ENCODE results near the gene KIN.
A peak's percentile ranks its signal among the peaks of the same experiment; 100 is the strongest.
"Not testable (repeated sequence)": the region's sequence is repeated elsewhere in the genome, so short reads cannot be mapped to it uniquely, and the experiment has no call there.

The KIN gene

DNA sequence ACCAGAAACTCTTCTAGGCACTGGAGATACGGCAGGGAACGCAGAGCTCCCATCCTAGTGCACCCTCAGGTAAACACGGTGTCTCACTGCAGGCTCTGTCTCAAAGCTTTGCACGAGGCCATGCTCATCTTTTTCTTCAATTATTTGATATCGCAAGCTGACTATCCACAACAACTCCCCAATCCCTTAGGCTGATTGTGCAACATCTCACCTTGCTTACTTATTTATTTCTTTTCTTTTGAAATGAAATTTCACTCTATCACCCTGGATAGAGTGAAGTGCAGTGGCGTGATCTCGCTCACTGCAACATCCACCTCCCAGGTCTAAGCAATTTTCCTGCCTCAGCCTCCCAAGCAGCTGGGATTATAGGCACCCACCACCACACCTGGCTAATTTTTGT lies 72.3 kb downstream of the KIN start:
- no peak for ATAC-seq
- H3K27me3 Mint-ChIP-seq = peaks cover 6% of the 10 kb centered on the region
- no peak overlapping the region for H3K27ac Mint-ChIP-seq
- H3K4me3 Mint-ChIP-seq = no peak overlapping the region
- no peaks in the 10 kb centered on the region for H3K9me3 Mint-ChIP-seq
- DNase-seq = no peak
- H3K4me1 Mint-ChIP-seq = no peaks in the 10 kb centered on the region

DNA sequence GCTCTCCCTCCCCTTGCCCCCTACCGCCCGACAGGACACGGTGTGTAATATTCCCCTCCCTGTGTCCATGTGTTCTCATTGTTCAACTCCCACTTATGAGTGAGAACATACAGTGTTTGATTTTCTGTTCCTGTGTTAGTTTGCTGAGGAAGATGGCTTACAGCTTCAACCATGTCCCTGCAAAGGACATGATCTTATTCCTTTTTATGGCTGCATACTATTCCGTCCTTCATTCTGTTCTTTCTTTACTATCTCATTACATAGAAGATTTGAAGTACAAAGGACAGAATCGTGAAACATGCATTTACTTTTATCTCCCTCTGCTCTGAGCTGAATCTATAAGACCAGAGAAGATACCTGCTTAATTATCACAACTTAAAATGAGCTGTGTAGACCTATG lies 76.7 kb downstream of the KIN start:
- not testable (repeated sequence) for DNase-seq, H3K27ac Mint-ChIP-seq, H3K4me3 Mint-ChIP-seq, ATAC-seq, H3K4me1 Mint-ChIP-seq, H3K9me3 Mint-ChIP-seq
- peaks cover 16% of the 10 kb centered on the region for H3K27me3 Mint-ChIP-seq

DNA sequence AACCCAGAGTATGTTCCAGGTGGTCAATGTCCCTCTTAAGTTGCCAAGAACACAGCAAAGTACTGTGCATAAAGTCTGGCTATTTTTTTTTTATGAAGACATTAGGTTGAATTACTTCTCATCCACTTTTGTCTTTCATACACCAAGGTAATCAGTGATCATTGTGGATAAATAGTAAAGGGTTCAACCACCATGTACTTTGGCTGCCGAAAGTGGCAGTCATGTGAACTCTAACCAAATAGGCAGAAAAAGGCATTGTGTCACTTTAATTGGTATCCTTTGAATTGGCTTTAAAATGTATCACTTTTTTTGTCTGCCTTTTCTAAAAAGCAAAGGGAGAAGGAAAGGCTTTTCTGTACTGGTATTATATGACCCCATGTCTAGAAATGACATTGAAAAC lies 77.3 kb downstream of the KIN start:
- Mint-ChIP-seq H3K4me3 (no peak overlapping the region), H3K4me1 (no peaks in the 10 kb centered on the region), H3K27me3 (peaks cover 22% of the 10 kb centered on the region), H3K9me3 (no peaks in the 10 kb centered on the region), H3K27ac (no peak overlapping the region)
- DNase-seq (no peak), ATAC-seq (no peak)

DNA sequence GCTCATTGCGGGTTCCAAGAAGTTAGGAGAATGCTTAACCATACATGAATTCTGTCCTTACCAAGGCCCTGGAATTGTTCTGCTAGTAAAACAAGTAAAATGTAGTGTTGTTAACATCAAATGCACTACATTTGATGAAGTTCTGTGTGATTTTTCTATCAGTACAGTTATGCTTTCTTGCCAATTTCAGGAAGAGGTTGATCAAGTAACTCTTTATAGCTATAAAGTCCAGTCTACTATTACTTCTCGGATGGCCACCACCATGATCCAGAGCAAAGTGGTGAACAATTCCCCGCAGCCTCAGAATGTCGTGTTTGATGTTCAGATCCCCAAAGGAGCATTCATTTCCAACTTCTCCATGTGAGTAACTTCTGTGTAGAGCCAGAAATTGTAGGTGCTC lies 79.0 kb downstream of the KIN start:
- Mint-ChIP-seq H3K27ac (no peak overlapping the region), H3K9me3 (no peaks in the 10 kb centered on the region), H3K4me1 (no peaks in the 10 kb centered on the region), H3K4me3 (no peak overlapping the region), H3K27me3 (peaks cover 24% of the 10 kb centered on the region)
- ATAC-seq = no peak
- DNase-seq = no peak

DNA sequence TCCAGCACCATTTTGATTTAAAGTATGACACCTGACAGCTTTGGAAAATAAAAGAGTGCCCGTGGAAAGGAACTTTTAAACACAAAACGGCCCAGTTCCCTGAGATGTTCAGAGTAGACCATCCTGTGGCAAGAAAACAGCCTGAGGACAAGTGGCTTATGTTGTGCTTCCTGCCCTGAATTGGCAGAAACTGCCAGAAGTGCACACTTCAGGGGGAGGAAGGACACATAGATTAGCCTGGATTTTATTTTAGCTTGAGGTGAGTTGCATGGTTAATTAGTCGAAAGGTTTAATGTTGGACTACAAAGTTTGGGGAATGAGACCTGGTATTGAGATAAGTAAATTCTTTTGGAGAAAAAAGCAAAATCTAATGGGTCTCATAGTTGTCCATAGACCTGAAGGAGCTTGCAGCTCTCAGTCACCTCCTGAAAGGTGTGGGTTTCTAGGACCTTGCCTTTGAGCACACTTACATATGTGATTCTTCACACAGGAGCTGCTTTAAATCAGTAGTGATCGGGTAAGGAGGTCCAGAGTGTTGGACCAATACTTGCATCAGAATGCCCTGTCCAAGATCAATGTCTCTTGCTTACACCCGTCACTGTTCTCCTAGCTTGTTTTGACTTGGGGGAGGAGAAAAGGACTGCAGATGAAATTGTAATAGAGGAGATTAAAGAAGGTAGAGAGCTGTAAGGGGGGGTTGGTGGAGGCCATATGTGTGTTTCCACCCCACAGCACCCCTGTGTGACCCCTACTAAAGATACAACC lies 79.8 kb downstream of the KIN start:
- DNase-seq = no peak
- Mint-ChIP-seq H3K4me1 (no peaks in the 10 kb centered on the region), H3K27me3 (peaks cover 27% of the 10 kb centered on the region), H3K27ac (no peak overlapping the region), H3K4me3 (no peak overlapping the region), H3K9me3 (no peaks in the 10 kb centered on the region)
- ATAC-seq = no peak

DNA sequence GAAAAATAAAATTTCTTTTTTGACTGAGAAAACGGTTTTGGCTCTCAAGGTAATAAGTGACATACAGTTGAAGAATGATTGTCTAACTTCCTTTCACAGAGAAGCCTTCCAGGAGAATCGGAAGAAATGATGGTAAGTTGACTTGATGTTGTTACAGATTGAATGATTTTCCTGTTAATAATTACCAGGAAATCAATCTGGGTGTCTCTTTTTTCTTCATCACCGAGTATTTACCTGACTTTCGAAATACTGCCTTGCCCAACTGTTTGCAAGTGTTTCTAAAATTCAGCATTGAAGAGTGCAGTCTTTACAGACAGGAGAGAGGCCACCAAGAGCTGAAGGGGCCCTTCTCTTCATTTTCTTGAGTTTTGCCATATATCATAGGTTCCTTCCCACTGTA lies 80.7 kb downstream of the KIN start:
- ATAC-seq (no peak), DNase-seq (no peak)
- Mint-ChIP-seq H3K4me1 (no peaks in the 10 kb centered on the region), H3K4me3 (no peak overlapping the region), H3K9me3 (no peaks in the 10 kb centered on the region), H3K27me3 (peaks cover 35% of the 10 kb centered on the region), H3K27ac (no peak overlapping the region)

DNA sequence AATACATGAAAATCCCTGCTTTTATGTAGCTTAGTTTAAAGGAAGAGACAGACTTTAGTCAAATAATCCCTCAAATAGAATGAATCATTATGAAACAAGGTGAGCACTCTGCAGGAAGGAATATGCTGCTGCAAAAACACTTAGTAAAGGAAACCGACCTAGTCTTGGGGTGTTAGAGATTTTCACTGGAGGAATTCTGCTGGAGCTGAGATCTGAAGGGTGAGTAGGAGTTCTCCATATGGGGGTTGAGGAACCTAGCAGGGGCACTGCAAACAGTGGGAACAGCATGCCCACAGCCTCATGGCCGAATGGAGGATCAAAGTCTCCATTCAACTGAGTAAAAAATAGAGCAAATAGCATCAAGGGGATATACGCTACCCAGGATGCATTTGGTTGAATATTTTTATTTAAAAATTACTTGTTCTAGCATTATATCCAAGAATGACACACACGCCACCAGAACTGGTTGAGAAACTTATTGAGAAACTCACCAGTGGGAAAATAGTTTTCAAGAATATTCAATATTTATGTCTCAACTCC lies 81.2 kb downstream of the KIN start:
- Mint-ChIP-seq H3K27ac (no peak overlapping the region), H3K4me3 (no peak overlapping the region), H3K9me3 (no peaks in the 10 kb centered on the region), H3K4me1 (no peaks in the 10 kb centered on the region), H3K27me3 (peaks cover 39% of the 10 kb centered on the region)
- no peak for ATAC-seq
- no peak for DNase-seq

DNA sequence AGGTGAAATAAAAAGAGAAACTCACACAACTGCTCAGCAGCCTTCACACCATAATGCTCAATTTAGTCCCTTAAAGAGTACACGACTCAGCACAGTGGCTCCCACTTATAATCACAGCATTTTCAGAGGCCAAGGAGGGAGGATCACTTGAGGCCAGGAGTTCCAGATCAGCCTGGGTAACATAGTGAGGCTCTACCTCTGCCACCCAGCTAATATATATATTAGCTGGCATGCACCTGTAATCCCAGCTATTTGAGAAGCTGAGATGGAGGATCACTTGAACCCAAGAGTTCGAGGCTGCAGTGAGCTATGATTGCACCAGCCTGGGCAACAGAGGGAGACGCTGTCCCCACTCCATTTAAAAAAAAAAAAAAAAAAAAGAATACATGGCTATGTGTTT lies 82.5 kb downstream of the KIN start:
- Mint-ChIP-seq H3K27me3 (peaks cover 47% of the 10 kb centered on the region), H3K4me1 (no peaks in the 10 kb centered on the region), H3K4me3 (no peak overlapping the region), H3K27ac (no peak overlapping the region), H3K9me3 (no peaks in the 10 kb centered on the region)
- DNase-seq (no peak), ATAC-seq (no peak)

DNA sequence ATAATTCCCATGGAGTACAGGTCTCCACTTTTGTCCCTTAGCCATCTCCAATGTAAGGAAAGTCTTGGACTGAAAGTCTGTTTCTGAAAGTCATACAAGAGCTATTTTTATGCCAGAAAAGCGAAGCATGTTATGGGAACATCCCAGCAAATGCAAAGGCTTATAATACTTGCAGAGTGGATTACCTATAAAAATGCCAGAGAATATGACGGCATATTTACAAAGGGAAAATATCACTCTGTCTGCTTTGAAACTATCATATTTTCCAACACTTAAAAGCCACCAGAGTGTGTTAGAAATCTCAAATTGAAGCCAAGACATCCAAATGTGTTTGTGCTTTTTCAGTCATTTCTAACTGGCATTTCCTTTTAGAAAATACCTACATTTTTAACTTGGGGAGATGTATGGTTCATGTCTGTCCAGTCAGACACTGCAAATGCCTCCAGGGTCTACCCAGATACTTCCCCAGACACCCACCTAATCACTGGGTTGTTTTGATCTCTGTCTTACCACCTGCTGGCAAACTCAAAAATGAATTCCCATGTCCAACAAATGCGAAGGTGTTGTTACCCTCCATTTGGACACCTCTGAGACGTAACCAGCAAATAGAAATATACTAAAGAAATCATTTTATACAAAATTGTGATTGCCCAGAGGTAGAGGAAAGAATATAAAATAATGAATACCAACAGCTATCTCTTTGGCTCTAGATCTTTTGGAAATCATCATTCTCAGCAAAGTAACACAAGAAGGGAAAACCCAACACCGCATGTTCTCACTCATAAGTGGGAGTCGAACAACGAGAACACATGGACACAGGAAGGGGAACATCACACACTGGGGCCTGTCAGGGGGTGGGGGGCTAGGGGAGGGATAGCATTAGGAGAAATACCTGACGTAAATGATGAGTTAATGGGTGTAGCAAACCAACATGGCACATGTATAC lies 83.4 kb downstream of the KIN start:
- no peak overlapping the region for H3K4me3 Mint-ChIP-seq
- no peak overlapping the region for H3K27ac Mint-ChIP-seq
- no peaks in the 10 kb centered on the region for H3K4me1 Mint-ChIP-seq
- H3K9me3 Mint-ChIP-seq = no peaks in the 10 kb centered on the region
- DNase-seq (no peak), ATAC-seq (no peak)
- H3K27me3 Mint-ChIP-seq = peaks cover 57% of the 10 kb centered on the region

DNA sequence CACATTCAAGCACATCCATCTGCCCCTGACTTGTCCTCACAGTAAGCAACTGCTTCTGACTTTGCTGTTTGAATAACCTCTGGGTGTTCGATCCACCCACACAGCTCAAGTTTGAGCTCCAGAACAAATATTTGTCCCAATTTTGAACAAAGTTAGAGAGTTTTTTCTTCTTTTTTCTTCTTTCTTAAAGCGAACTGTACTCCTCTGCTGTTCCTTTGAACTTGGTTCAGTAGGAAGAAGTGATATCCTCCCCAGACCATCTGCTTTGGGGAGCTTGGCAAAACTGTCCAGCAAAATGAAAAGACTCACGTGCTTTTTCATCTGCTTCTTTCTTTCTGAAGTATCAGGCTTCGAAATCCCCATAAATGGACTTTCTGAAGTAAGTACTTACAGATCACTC lies 84.7 kb downstream of the KIN start, which contains the start of gene ITIH2:
TSS of gene ITIH2 (plus strand) at position 177 of the 400 bp plus-strand sequence. CDS start at position 296, 119 bp downstream.
- DNase-seq (no peak), ATAC-seq (no peak)
- Mint-ChIP-seq H3K9me3 (no peaks in the 10 kb centered on the region), H3K4me3 (no peak within 1 kb of the TSS), H3K4me1 (no peaks in the 10 kb centered on the region), H3K27me3 (peaks cover 60% of the 10 kb centered on the region), H3K27ac (no peak within 1 kb of the TSS)

DNA sequence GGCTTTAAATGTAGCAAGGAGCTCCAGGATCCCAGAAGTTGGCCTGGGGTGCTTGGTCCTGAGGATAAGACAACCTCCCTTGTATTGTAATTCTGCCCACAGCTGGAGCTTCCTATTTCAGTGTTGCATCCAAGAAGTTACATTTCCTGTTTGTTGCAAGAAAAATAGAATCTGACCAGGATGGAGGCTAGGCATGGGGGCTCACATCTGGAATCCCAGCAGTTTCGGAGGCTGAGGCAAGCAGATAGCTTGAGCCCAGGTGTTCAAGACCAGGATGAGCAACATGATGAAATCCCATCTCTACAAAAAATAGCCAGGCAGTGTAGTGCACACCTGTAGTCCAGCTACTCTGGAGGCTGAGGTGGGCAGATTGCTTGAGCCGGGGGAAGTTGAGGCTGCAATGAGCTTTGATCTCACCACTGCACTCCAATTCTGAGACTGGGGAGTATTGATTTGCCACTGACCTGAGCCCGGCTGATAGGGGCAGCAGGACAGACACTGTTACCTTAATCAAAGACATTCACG lies 85.4 kb downstream of the KIN start:
- no peak for DNase-seq
- ATAC-seq = no peak
- H3K27me3 Mint-ChIP-seq = peaks cover 60% of the 10 kb centered on the region
- no peaks in the 10 kb centered on the region for H3K9me3 Mint-ChIP-seq
- H3K4me3 Mint-ChIP-seq = no peak overlapping the region
- H3K4me1 Mint-ChIP-seq = no peaks in the 10 kb centered on the region
- no peak overlapping the region for H3K27ac Mint-ChIP-seq

DNA sequence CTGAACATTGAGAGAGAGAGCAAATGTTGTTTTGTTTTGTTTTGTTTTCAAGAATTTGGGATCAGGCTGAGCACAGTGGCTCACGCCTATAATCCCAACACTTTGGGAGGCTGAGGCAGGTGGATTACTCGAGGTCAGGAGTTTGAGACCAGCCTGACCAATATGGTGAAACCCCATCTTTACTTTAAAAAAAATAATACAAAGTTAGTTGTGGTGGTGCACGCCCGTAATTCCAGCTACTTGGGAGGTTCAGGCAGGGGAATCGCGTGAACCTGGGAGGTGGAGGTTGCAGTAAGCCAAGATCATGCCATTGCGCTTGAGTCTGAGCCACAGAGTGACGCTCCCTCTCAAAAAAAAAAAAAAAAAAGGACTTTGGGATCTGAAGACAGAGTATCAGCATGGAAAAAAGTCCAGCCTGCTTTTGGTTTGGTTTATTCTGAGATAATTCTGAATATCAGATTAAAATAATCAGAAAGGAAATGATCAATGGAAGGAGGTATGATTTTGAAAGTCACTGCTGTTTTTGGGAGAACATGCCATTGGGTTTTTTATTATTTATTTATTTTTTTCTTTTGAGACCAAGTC lies 86.5 kb downstream of the KIN start:
- H3K4me3 Mint-ChIP-seq = no peak overlapping the region
- H3K9me3 Mint-ChIP-seq = no peaks in the 10 kb centered on the region
- peaks cover 52% of the 10 kb centered on the region for H3K27me3 Mint-ChIP-seq
- DNase-seq (no peak), ATAC-seq (no peak)
- no peaks in the 10 kb centered on the region for H3K4me1 Mint-ChIP-seq
- H3K27ac Mint-ChIP-seq = peak overlapping the region in 1 of 2 donors; percentile 20
